Right forelimb (tissue), 1 donor: ENCODE results near the gene LY9.
"Not testable (repeated sequence)": the region's sequence is repeated elsewhere in the genome, so short reads cannot be mapped to it uniquely, and the experiment has no call there.

ENCODE experiments used
- DNase-seq: peaks from one replicate; pipeline ENCODE4 v3.0.0-alpha.2; 2018

LY9 gene

GRCh38 chr1:160774886-160775719, 20.9 kb upstream of the LY9 start:
- no peak for DNase-seq

- no peak for DNase-seq
Measured at GRCh38 chr1:160776178-160776577, 19.8 kb upstream of the LY9 start.

- no peak for DNase-seq
Measured at GRCh38 chr1:160777486-160778089, 18.4 kb upstream of the LY9 start.

GRCh38 chr1:160778976-160779375, 17.0 kb upstream of the LY9 start:
- no peak for DNase-seq

- no peak for DNase-seq
Measured at GRCh38 chr1:160779626-160780397, 16.2 kb upstream of the LY9 start.

- DNase-seq, result no peak
Measured at GRCh38 chr1:160780398-160780755, 15.6 kb upstream of the LY9 start.

GRCh38 chr1:160781186-160781766, 14.7 kb upstream of the LY9 start:
- DNase-seq, result no peak

- no peak for DNase-seq
Measured at GRCh38 chr1:160781914-160782689, 13.9 kb upstream of the LY9 start.

GRCh38 chr1:160782988-160783765, 12.8 kb upstream of the LY9 start:
- DNase-seq, result not testable (repeated sequence)

- no peak for DNase-seq
Measured at GRCh38 chr1:160789051-160789701, 6.8 kb upstream of the LY9 start.

- no peak for DNase-seq
Measured at GRCh38 chr1:160789702-160790611, 6.0 kb upstream of the LY9 start.

GRCh38 chr1:160794376-160794775, 1.6 kb upstream of the LY9 start:
- DNase-seq, result no peak

- no peak for DNase-seq
Measured at GRCh38 chr1:160797271-160797709, 1.3 kb downstream of the LY9 start.

- no peak for DNase-seq
Measured at GRCh38 chr1:160797861-160798273, 1.9 kb downstream of the LY9 start.

- no peak for DNase-seq
Measured at GRCh38 chr1:160798439-160798838, 2.5 kb downstream of the LY9 start.

- DNase-seq, result no peak
Measured at GRCh38 chr1:160799641-160800040, 3.7 kb downstream of the LY9 start.

- DNase-seq, result no peak
Measured at GRCh38 chr1:160800142-160800541, 4.2 kb downstream of the LY9 start.

GRCh38 chr1:160800645-160801408, 4.9 kb downstream of the LY9 start:
- DNase-seq, result no peak
